GM19043 (cell line): ENCODE data around the gene EPM2A.
"Not testable (repeated sequence)": the region's sequence is repeated elsewhere in the genome, so short reads cannot be mapped to it uniquely, and the experiment has no call there.

ENCODE experiments used
- ATAC-seq: cut with Tn5 transposase; IDR thresholded peaks from one replicate; pipeline ENCODE4 v1.9.1; 2021; ENCODE audit warnings: low read depth; ENCODE audit not compliant: unreplicated experiment

Gene EPM2A

GRCh38 chr6:145735356-145736165, at the start of gene EPM2A:
EPM2A (minus strand) TSS chr6:145735520; CDS start chr6:145735498, 22 bp downstream.
- peak; percentile 66 for ATAC-seq

- peak; percentile 84 for ATAC-seq
These were observed 49.4 kb upstream of the EPM2A start for GRCh38 chr6:145784683-145785082.

GRCh38 chr6:145783796-145784195, 48.5 kb upstream of the EPM2A start:
- no peak for ATAC-seq

- ATAC-seq: no peak
These were observed 37.5 kb upstream of the EPM2A start for GRCh38 chr6:145772846-145773245.

- ATAC-seq: no peak
These were observed 30.1 kb upstream of the EPM2A start for GRCh38 chr6:145765449-145765848.

- no peak for ATAC-seq
These were observed 28.4 kb upstream of the EPM2A start for GRCh38 chr6:145763742-145764141.

GRCh38 chr6:145761584-145761983, 26.3 kb upstream of the EPM2A start:
- peak; percentile 54 for ATAC-seq

- no peak for ATAC-seq
These were observed 22.8 kb upstream of the EPM2A start for GRCh38 chr6:145758113-145758512.

- no peak for ATAC-seq
These were observed 20.9 kb upstream of the EPM2A start for GRCh38 chr6:145756170-145756662.

GRCh38 chr6:145755682-145756081, 20.4 kb upstream of the EPM2A start:
- no peak for ATAC-seq

- no peak for ATAC-seq
These were observed 17.3 kb upstream of the EPM2A start for GRCh38 chr6:145752638-145753037.

GRCh38 chr6:145749632-145750031, 14.3 kb upstream of the EPM2A start:
- ATAC-seq: no peak

GRCh38 chr6:145745861-145746260, 10.5 kb upstream of the EPM2A start:
- no peak for ATAC-seq

- no peak for ATAC-seq
These were observed 9.3 kb upstream of the EPM2A start for GRCh38 chr6:145744619-145745018.

GRCh38 chr6:145743332-145743731, 8.0 kb upstream of the EPM2A start:
- ATAC-seq: no peak

GRCh38 chr6:145742472-145742871, 7.2 kb upstream of the EPM2A start:
- not testable (repeated sequence) for ATAC-seq

GRCh38 chr6:145739685-145740084, 4.4 kb upstream of the EPM2A start:
- ATAC-seq: not testable (repeated sequence)

- no peak for ATAC-seq
These were observed 2.9 kb upstream of the EPM2A start for GRCh38 chr6:145738265-145738664.

GRCh38 chr6:145736661-145737144, 1.4 kb upstream of the EPM2A start:
- ATAC-seq: no peak

GRCh38 chr6:145734486-145735355, 599 bp downstream of the EPM2A start:
- peak; percentile 63 for ATAC-seq

GRCh38 chr6:145733810-145734209, 1.5 kb downstream of the EPM2A start:
- ATAC-seq: no peak
